SK-N-DZ (cell line): ENCODE measurements around the gene RAPGEF5.
"Not testable (repeated sequence)": the region's sequence is repeated elsewhere in the genome, so short reads cannot be mapped to it uniquely, and the experiment has no call there.

Source experiments
- DNase-seq: peaks from one replicate; pipeline ENCODE4 v3.0.0-alpha.2; 2015; ENCODE audit warnings: low spot score

The RAPGEF5 gene

GRCh38 chr7:22124941-22125340 lies 232.0 kb downstream of the RAPGEF5 start:
- no peak for DNase-seq

GRCh38 chr7:22123139-22123538 lies 233.8 kb downstream of the RAPGEF5 start:
- no peak for DNase-seq

GRCh38 chr7:22121702-22122474 lies 235.1 kb downstream of the RAPGEF5 start:
- no peak for DNase-seq

- DNase-seq, result no peak
Observed at GRCh38 chr7:22120391-22121053, 236.4 kb downstream of the RAPGEF5 start.

- DNase-seq, result no peak
Observed at GRCh38 chr7:22117222-22117621, 239.7 kb downstream of the RAPGEF5 start.

- DNase-seq, result no peak
Observed at GRCh38 chr7:22116451-22117030, 240.4 kb downstream of the RAPGEF5 start.

GRCh38 chr7:22115689-22116088 lies 241.3 kb downstream of the RAPGEF5 start:
- no peak for DNase-seq

- no peak for DNase-seq
Observed at GRCh38 chr7:22114440-22114981, 242.4 kb downstream of the RAPGEF5 start.

GRCh38 chr7:22113041-22113440 lies 243.9 kb downstream of the RAPGEF5 start:
- no peak for DNase-seq

- DNase-seq, result no peak
Observed at GRCh38 chr7:22111661-22112060, 245.3 kb downstream of the RAPGEF5 start.

GRCh38 chr7:22110881-22111280 lies 246.1 kb downstream of the RAPGEF5 start:
- no peak for DNase-seq

GRCh38 chr7:22110227-22110839 lies 246.6 kb downstream of the RAPGEF5 start:
- DNase-seq, result peak; percentile 82

GRCh38 chr7:22109761-22110160 lies 247.2 kb downstream of the RAPGEF5 start:
- DNase-seq, result no peak

- no peak for DNase-seq
Observed at GRCh38 chr7:22108151-22108845, 248.7 kb downstream of the RAPGEF5 start.

GRCh38 chr7:22105550-22105949 lies 251.4 kb downstream of the RAPGEF5 start:
- no peak for DNase-seq

GRCh38 chr7:22094413-22095342 lies 262.3 kb downstream of the RAPGEF5 start:
- peak; percentile 45 for DNase-seq

- no peak for DNase-seq
Observed at GRCh38 chr7:22093936-22094335, 263.0 kb downstream of the RAPGEF5 start.

- DNase-seq, result no peak
Observed at GRCh38 chr7:22093001-22093400, 264.0 kb downstream of the RAPGEF5 start.

GRCh38 chr7:22090958-22091525 lies 265.9 kb downstream of the RAPGEF5 start:
- DNase-seq, result not testable (repeated sequence)

- DNase-seq, result no peak
Observed at GRCh38 chr7:22090512-22090911, 266.4 kb downstream of the RAPGEF5 start.
